Aorta (tissue), 5 donors: ENCODE data around the gene C11orf65. TPM values are rescaled to one million over a fixed set of nuclear protein-coding genes. Genes with fewer than 3 reads are reported as not detected.
A peak's percentile ranks its signal among the peaks of the same experiment; 100 is the strongest.
"Not testable (repeated sequence)": the region's sequence is repeated elsewhere in the genome, so short reads cannot be mapped to it uniquely, and the experiment has no call there.

Experiments used
- ATAC-seq: fragments of 200-7000 bp; cut with Tn5 transposase; one replicate; pipeline ENCODE4 v1.9.1; 2022; ENCODE audit warnings: moderate library complexity; ENCODE audit not compliant: low FRiP score
- DNase-seq, 2 donors: peaks; one replicate each; pipeline ENCODE4 v3.0.0-alpha.2; 2020
- H3K27ac ChIP-seq, 2 donors: one replicate each; pipeline ENCODE4 v1.5.1; 2013; ENCODE audit warnings: low read length in 2 of 2, mild to moderate bottlenecking in 2 of 2, moderate library complexity in 2 of 2, control low read depth in 1 of 2, inconsistent platforms in 1 of 2, low read depth in 1 of 2
- H3K27me3 ChIP-seq, 2 donors: one replicate each; pipeline ENCODE4 v1.6.1; 2013; ENCODE audit warnings: control low read depth in 1 of 2, low read length in 1 of 2, mild to moderate bottlenecking in 1 of 2, moderate library complexity in 1 of 2; ENCODE audit not compliant: insufficient read depth in 2 of 2, control insufficient read depth in 1 of 2
- H3K36me3 ChIP-seq, 2 donors: one replicate each; pipeline ENCODE4 v1.6.1; 2013; ENCODE audit warnings: control low read depth in 1 of 2, low read length in 1 of 2, mild to moderate bottlenecking in 1 of 2; ENCODE audit not compliant: insufficient read depth in 2 of 2, control insufficient read depth in 1 of 2
- H3K4me1 ChIP-seq, 2 donors: one replicate each; pipeline ENCODE4 v1.6.1; 2013; ENCODE audit warnings: low read length in 2 of 2, control low read depth in 1 of 2, mild to moderate bottlenecking in 1 of 2, moderate library complexity in 1 of 2; ENCODE audit not compliant: insufficient read depth in 2 of 2, control insufficient read depth in 1 of 2
- H3K4me3 ChIP-seq, 2 donors: one replicate each; pipeline ENCODE4 v1.5.1; 2013; ENCODE audit warnings: low read length in 2 of 2, control low read depth in 1 of 2, mild to moderate bottlenecking in 1 of 2
- H3K9me3 ChIP-seq: one replicate; pipeline ENCODE4 v1.6.1; 2013; ENCODE audit warnings: mild to moderate bottlenecking, low read length; ENCODE audit not compliant: control insufficient read depth
- WGBS, 2 donors: extraction: QIAGEN DNeasy Blood & Tissue Kit; methylation state at CpG; one replicate each; pipeline ENCODE4 v1.1.7; 2013; 5-methylcytosine and 5-hydroxymethylcytosine counted together
- intact Hi-C, 2 donors: fragments of 100-400 bp; cut with DNase I; formaldehyde crosslinking; loops; one replicate each; pipeline versions ENCODE4 v1.14.2 to v1.15.0; 2022
- polyA plus RNA-seq, 2 donors: library from polyadenylated mRNA; stranded (reverse); fragments of 200-250 nt; gene quantifications; one replicate each; pipeline ENCODE4 v1.2.3, GENCODE V29; 2013
- total RNA-seq, 2 donors: library from RNA; stranded (reverse); fragmentation: NEBNext Ultra II Directional; extraction: Animal tissue kit (Norgen Biotek cat#: 25700); gene quantifications; one replicate each; pipeline ENCODE4 v1.2.1, GENCODE V29; 2021
- donor health status: healthy with polysubstance abuse.
- donor health status: Bipolar disorder and iron deficiency.
- donor health status: DM: no; HTN: no; CAD: no.
- donor health status: DM: no; HTN: no; CAD: no.
- donor health status: DM: yes; HTN: yes; CAD: no.

C11orf65 gene
- total and polyA plus RNA-seq, 4 donors: 0.36 TPM; not detected in 3

- Histone ChIP-seq H3K36me3 (peaks cover 6 to 12% of the 10 kb centered on the region in 2 donors), H3K4me3 (no peak overlapping the region), H3K9me3 (no peaks in the 10 kb centered on the region), H3K4me1 (no peaks in the 10 kb centered on the region), H3K27me3 (no peaks in the 10 kb centered on the region), H3K27ac (no peak overlapping the region)
- DNase-seq: no peak
- ATAC-seq: no peak
- intact Hi-C loops: no loop called here
- WGBS, 2 donors: 96 to 99% methylated on average over 3 of the region's 3 CpGs
Observed at GRCh38 chr11:108486331-108486730, 19.0 kb upstream of the C11orf65 start.

GRCh38 chr11:108483163-108483562 is 15.8 kb upstream of the C11orf65 start:
- intact Hi-C loops: no loop called here
- Histone ChIP-seq H3K4me3 (no peak overlapping the region), H3K36me3 (peaks cover 4 to 10% of the 10 kb centered on the region in 2 donors), H3K27me3 (no peaks in the 10 kb centered on the region), H3K4me1 (no peaks in the 10 kb centered on the region), H3K9me3 (no peaks in the 10 kb centered on the region), H3K27ac (no peak overlapping the region)
- DNase-seq: no peak
- ATAC-seq: no peak

DNA sequence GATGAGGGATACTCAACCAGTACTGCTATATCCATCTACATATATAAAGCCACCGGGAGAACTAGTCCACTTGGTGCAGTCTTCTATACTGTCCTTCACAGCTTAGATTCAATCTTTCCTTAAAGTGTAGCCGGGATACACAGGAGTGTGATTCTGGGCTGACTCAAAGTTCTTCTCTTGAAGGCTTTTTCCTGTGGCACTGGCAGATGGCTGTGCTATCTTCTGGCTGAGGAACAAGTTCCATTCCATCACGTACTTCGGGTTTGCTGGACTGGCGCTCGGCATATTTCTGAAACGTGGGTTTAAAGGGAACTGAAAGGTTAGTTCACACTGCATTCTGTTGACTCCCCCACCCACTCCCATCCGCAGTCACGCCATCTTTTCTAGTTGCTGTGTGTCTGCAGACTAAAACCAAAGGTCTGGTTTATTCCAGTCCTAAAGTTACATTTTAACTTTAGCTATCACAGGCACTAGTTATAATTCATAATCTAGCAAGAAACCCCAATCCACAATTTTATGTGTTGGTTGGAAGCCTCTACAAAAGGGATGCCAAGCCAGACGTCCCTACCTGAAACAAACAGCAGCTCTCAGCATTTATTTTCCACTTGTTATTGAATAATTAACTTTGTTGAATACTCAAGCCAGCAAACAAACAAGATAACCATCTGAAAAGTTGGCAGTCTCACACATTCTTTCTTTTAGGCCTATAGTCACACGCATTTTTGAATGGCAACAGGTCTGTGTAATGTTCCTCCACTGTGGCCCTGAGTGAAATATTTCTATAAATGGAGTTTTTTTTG is 7.5 kb upstream of the C11orf65 start:
- Histone ChIP-seq H3K27ac (no peak overlapping the region), H3K4me3 (no peak overlapping the region), H3K36me3 (peaks cover 2% of the 10 kb centered on the region in 2 donors), H3K27me3 (no peaks in the 10 kb centered on the region), H3K4me1 (no peaks in the 10 kb centered on the region), H3K9me3 (no peaks in the 10 kb centered on the region)
- no peak for DNase-seq
- intact Hi-C loops: no loop called here
- no peak for ATAC-seq
- 80 to 81% methylated on average over 11 of the region's 11 CpGs for WGBS, 2 donors

DNA sequence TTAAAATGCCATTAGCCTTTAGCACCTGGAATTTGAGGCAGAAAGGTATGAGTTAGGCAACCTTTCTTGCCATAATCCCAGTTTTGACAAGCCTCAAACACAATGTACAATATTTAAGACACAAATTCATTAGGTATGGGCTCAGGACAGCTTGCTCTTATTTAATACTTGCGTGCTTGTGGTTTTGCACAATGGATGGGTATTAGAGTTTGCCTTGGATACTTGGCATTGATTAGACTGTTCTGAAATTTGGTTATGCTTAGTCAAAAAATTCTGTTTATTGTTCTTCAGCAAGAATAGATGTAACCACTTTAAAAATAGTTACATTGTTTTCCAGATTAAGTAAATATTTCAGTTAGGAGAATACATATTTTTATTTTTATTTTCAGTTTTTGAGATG is 5.4 kb upstream of the C11orf65 start:
- H3K4me1 ChIP-seq: peaks cover 0 to 2% of the 10 kb centered on the region in 2 donors
- no peak overlapping the region for H3K27ac ChIP-seq
- no peaks in the 10 kb centered on the region for H3K9me3 ChIP-seq
- H3K4me3 ChIP-seq: no peak overlapping the region
- ATAC-seq (no peak), DNase-seq (no peak)
- H3K27me3 ChIP-seq: no peaks in the 10 kb centered on the region
- 95 to 96% methylated on average over 1 of the region's 1 CpG for WGBS, 2 donors
- peaks cover 2% of the 10 kb centered on the region in 2 donors for H3K36me3 ChIP-seq
- intact Hi-C loops: no loop called here

DNA sequence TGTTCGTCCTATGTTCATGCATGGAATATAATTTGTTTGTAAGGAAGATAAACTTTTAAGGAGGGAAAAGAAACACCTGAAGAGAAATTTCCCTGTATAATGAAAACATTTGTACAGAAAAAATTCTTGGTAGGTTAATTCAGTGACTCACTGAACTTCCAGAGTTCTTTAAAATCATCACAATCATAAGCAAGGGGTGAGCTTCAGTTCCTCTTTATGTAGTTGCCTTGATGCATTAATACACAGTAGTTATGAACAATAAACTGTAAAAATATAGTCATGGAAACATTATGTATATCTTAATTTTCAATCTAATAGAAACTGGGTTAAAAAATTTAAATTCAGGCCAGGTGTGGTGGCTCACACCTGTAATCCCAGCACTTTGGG is 1.1 kb upstream of the C11orf65 start:
- intact Hi-C loops: loop anchor here in 1 of 2 donors (5.0 kb wide), 1 partner anchor 179 kb away; no protein-coding TSS in a partner anchor
- Histone ChIP-seq H3K27me3 (no peaks in the 10 kb centered on the region), H3K27ac (no peak overlapping the region), H3K4me1 (peaks cover 0 to 2% of the 10 kb centered on the region in 2 donors), H3K36me3 (peaks cover 0 to 2% of the 10 kb centered on the region in 2 donors), H3K9me3 (no peaks in the 10 kb centered on the region), H3K4me3 (no peak overlapping the region)
- no peak for ATAC-seq
- WGBS, 2 donors: 19 to 25% methylated on average over 1 of the region's 1 CpG
- DNase-seq: no peak

DNA sequence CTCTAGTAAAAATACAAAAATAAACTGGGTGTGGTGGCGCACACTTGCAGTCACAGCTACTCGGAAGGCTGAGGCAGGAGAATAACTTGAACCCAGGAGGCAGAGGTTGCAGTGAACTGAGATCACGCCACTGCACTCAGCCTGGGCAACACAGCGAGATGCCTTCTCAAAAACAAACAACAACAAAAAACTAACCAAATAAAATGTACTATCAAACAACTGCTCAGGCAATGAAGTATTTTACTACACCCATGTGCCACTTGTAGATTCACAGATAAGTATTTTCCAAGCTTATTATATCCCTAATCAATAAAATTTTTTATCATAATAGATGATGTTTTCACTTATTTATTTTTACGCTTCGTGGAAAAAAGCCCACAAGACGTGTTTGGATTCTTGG is 924 bp downstream of the C11orf65 start:
- peak overlapping the region in 1 of 2 donors; percentile 91 for H3K27ac ChIP-seq

DNA sequence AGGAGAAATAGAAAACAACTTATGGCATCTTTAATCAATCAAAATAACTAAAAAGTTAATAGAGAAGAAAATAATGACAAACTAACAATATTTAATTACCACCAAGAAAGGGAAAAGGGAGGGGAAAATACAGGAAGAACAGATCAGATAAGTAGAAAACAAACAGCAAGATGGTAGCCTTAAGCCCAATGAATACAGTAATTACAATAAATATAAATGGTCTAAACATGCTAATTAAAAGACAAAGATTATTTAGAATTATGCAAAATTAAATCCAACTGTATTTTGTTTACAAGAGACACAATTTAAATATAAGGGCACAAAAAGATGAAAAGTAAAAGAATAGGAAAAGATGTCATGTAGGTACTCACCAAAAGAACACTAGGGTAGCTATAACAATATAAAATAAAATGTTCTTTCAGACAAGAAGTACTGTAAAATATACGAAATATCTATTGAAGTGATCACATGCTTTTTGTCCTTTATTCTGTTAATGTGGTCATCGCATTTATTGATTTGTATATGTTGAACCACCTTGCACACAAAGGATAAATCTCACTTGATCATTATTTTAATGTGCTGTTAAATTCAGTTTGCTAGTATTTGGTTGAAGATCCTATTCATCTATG is 14.0 kb downstream of the C11orf65 start:
- WGBS, 2 donors: 93 to 97% methylated on average over 2 of the region's 2 CpGs
- Histone ChIP-seq H3K27me3 (no peaks in the 10 kb centered on the region), H3K27ac (no peak overlapping the region), H3K4me1 (no peaks in the 10 kb centered on the region), H3K36me3 (no peaks in the 10 kb centered on the region), H3K4me3 (no peak overlapping the region), H3K9me3 (no peaks in the 10 kb centered on the region)
- intact Hi-C loops: no loop called here
- ATAC-seq (no peak), DNase-seq (no peak)

More for the DNA sequence above, 924 bp downstream of the C11orf65 start:
- Histone ChIP-seq H3K36me3 (no peaks in the 10 kb centered on the region), H3K9me3 (no peaks in the 10 kb centered on the region), H3K27me3 (no peaks in the 10 kb centered on the region), H3K4me1 (peaks cover 0 to 2% of the 10 kb centered on the region in 2 donors), H3K4me3 (peak overlapping the region; percentile 15 to 41)
- 54 to 56% methylated on average over 7 of the region's 7 CpGs for WGBS, 2 donors
- intact Hi-C loops: loop anchor here (2.0 to 5.0 kb wide), 2 partner anchors 30 to 181 kb away; no protein-coding TSS in a partner anchor
- ATAC-seq (no peak), DNase-seq (no peak)

DNA sequence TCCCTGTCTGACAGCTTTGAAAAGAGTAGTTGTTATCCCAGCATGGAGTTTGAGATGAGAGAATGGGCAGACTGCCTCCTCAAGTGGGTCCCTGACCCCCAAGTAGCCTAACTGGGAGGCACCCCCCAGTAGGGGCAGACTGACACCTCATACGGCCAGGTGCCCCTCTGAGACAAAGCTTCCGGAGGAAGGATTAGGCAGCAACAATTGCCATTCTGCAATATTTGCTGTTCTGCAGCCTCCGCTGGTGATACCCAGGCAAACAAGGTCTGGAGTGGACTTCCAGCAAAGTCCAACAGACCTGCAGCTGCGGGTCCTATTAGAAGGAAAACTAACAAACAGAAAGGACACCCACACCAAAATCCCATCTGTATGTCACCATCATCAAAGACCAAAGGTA is 25.9 kb downstream of the C11orf65 start:
- intact Hi-C loops, H3K4me3 ChIP-seq, H3K36me3 ChIP-seq, DNase-seq, ATAC-seq, H3K27me3 ChIP-seq, H3K4me1 ChIP-seq, H3K9me3 ChIP-seq, H3K27ac ChIP-seq: not testable (repeated sequence)
- WGBS, 2 donors: 89 to 92% methylated on average over 4 of the region's 4 CpGs

DNA sequence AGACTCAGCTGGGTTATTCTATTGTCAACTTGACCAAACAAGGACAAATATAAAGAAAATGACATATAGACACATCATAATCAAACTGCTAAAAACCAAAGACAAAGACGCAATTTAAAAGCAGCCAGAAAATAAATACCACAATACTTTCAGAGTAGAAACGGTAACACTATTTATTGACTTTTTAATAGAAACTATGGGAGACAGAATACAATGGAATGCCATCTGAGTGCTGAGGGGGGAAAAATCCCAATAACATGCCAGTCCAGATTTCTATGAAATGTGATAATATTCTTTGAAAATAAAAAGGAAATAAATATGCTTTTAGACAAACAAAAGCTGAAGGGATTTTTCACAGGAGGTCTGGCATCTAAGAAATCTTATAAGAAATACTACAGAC is 30.7 kb downstream of the C11orf65 start:
- ATAC-seq: no peak
- WGBS, 2 donors: 89 to 95% methylated on average over 2 of the region's 2 CpGs
- H3K4me3 ChIP-seq: no peak overlapping the region
- H3K36me3 ChIP-seq: no peaks in the 10 kb centered on the region
- no peak overlapping the region for H3K27ac ChIP-seq
- H3K27me3 ChIP-seq: no peaks in the 10 kb centered on the region
- no peaks in the 10 kb centered on the region for H3K4me1 ChIP-seq
- no peak for DNase-seq
- intact Hi-C loops: no loop called here
- H3K9me3 ChIP-seq: peaks cover 1% of the 10 kb centered on the region
